Stimulated activated CD4-positive, alpha-beta T cell treated with anti-CD3 and anti-CD28 coated beads, Interleukin-1b, Interleukin-23, amount 100 ng/mL, for 48 hours (primary cell): ENCODE data around the gene MAD1L1.

ENCODE experiments used
- DNase-seq: peaks from one replicate; pipeline ENCODE4 v3.0.0-alpha.2; 2020

The MAD1L1 gene

GRCh38 chr7:2053395-2053794, 179.3 kb downstream of the MAD1L1 start:
- DNase-seq, result no peak

- DNase-seq, result no peak
Observed at GRCh38 chr7:2052657-2053048, 180.1 kb downstream of the MAD1L1 start.

- DNase-seq, result no peak
Observed at GRCh38 chr7:2051707-2052656, 180.8 kb downstream of the MAD1L1 start.

- DNase-seq, result no peak
Observed at GRCh38 chr7:2050511-2050866, 182.3 kb downstream of the MAD1L1 start.

DNA sequence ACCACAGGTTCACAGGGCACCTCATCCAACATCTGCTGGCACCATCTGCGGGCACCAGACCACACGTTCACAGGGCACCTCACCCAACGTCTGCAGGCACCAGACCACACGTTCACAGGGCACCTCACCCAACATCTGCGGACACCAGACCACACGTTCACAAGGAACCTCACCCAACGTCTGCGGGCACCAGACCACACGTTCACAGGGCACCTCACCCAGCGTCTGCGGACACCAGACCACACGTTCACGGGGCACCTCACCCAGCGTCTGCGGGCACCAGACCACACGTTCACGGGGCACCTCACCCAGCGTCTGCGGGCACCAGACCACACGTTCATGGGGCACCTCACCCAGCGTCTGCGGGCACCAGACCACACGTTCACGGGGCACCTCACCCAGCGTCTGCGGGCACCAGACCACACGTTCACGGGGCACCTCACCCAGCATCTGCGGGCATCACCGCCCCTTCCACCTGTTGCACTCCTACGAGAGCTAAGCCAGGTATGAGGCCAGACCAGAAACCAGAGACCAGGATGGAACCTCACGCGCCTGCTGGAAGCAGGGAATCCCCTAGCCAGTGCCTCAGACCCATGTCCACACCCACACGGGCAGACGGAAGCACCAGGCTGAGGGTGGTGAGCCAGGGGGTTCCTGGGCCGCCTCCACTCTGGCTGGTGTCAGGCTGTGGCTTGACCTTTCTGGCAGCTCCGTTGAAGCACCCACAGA, 182.8 kb downstream of the MAD1L1 start:
- DNase-seq, result no peak

- DNase-seq, result no peak
Observed at GRCh38 chr7:2049111-2049781, 183.5 kb downstream of the MAD1L1 start.

DNA sequence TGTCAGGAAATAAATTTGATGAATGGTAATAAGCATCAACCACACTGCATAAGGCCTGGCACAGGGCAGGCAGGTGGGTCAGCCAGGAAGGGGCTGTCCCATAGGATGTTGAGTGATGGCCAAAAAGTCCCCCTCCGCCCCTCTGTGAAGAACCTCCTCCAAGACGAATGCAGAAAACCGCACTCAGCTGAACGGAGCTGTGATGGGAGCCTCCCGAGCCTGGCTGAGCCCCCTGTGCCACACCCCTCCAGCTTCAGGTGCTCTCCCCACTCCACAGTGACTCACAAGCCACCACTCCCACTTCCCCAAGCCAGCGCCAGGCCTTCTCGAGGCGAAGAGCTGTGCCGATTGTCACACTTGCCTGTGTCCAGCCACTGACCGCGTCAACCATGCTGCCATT, 184.2 kb downstream of the MAD1L1 start:
- no peak for DNase-seq

DNA sequence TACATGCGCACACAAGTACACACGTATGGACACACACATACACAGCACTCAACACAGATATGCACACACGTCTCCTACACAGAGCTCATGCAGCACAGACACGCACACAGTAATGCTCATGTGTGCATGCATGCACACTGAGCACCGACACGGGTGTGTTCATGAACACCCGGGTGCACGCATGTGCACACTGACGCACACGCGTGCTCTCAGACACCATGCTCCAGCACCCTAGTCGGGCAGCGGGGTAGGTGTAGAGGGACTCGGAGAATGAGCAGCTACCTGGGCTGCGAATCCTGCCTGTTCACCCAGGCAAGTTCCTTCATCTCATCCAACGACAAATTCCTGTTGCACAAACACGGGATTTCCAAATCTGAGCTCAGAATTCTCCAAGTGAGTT, 184.7 kb downstream of the MAD1L1 start:
- DNase-seq, result no peak

- DNase-seq, result no peak
Observed at GRCh38 chr7:2046581-2047565, 185.9 kb downstream of the MAD1L1 start.

GRCh38 chr7:2045559-2046405, 187.0 kb downstream of the MAD1L1 start:
- no peak for DNase-seq

- no peak for DNase-seq
Observed at GRCh38 chr7:2044883-2045471, 187.8 kb downstream of the MAD1L1 start.

DNA sequence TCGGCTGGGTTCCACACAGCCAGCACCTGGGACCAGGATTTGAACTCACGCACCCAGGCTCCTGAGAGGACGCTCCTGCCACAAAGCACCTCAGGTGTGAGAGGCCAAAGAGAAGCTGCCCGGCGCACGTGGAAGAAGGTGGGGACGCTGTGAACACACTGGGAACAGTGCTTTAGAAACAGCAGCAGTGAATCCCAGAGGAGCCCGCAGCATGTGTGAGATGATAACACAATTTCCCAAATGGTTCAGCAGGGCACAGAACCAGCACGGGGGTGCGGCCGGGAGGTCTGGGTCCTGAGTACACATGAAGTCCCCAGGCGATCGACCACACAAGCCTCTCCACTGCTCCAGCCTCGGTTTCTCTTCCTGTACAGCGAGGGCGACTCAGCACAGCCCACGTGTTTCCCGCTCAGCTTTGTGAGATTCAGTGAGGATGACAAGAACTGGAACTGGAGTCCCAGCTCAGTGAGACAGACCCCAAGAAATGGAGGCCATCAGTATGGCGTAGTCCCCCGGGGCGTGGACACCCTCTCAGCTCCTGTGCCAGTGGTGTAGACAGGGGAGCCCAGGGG, 188.3 kb downstream of the MAD1L1 start:
- no peak for DNase-seq

- DNase-seq, result no peak
Observed at GRCh38 chr7:2043316-2044039, 189.3 kb downstream of the MAD1L1 start.

- no peak for DNase-seq
Observed at GRCh38 chr7:2042650-2043049, 190.1 kb downstream of the MAD1L1 start.

GRCh38 chr7:2041496-2042367, 191.0 kb downstream of the MAD1L1 start:
- DNase-seq, result no peak

DNA sequence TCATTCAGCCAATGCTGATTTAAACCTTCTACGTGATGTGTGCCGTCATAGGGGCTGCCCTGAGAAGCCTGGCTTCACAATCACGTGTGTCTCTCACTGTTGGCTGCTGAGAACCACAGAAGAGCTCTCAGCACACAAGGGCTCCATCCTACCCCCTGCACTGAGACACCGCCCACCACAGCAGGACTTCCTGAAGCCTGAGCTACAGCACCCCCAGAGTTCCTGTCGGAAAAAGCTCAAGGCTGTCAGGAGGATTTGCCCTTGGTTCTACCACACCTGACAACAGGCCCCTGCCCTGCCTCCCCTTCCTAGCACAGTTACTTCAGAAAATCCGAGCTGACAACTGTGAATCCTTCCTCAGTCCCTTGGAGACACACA, 191.9 kb downstream of the MAD1L1 start:
- DNase-seq, result no peak

- DNase-seq, result no peak
Observed at GRCh38 chr7:2040201-2040892, 192.4 kb downstream of the MAD1L1 start.
